GM19324 (cell line): Measurements from ENCODE around the gene CELSR3.

Experiments used
- ATAC-seq: cut with Tn5 transposase; IDR thresholded peaks from one replicate; pipeline ENCODE4 v1.9.1; 2021; ENCODE audit warnings: mild to moderate bottlenecking, moderate library complexity; ENCODE audit not compliant: unreplicated experiment, low FRiP score

Gene CELSR3, protein sequence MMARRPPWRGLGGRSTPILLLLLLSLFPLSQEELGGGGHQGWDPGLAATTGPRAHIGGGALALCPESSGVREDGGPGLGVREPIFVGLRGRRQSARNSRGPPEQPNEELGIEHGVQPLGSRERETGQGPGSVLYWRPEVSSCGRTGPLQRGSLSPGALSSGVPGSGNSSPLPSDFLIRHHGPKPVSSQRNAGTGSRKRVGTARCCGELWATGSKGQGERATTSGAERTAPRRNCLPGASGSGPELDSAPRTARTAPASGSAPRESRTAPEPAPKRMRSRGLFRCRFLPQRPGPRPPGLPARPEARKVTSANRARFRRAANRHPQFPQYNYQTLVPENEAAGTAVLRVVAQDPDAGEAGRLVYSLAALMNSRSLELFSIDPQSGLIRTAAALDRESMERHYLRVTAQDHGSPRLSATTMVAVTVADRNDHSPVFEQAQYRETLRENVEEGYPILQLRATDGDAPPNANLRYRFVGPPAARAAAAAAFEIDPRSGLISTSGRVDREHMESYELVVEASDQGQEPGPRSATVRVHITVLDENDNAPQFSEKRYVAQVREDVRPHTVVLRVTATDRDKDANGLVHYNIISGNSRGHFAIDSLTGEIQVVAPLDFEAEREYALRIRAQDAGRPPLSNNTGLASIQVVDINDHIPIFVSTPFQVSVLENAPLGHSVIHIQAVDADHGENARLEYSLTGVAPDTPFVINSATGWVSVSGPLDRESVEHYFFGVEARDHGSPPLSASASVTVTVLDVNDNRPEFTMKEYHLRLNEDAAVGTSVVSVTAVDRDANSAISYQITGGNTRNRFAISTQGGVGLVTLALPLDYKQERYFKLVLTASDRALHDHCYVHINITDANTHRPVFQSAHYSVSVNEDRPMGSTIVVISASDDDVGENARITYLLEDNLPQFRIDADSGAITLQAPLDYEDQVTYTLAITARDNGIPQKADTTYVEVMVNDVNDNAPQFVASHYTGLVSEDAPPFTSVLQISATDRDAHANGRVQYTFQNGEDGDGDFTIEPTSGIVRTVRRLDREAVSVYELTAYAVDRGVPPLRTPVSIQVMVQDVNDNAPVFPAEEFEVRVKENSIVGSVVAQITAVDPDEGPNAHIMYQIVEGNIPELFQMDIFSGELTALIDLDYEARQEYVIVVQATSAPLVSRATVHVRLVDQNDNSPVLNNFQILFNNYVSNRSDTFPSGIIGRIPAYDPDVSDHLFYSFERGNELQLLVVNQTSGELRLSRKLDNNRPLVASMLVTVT (N-terminal part only)

GRCh38 chr3:48662753-48663488 lies at the start of gene CELSR3:
Gene CELSR3, minus strand, starts transcription at chr3:48662886. Its CDS starts 252 bp downstream, at chr3:48662634.
- no peak for ATAC-seq

DNA sequence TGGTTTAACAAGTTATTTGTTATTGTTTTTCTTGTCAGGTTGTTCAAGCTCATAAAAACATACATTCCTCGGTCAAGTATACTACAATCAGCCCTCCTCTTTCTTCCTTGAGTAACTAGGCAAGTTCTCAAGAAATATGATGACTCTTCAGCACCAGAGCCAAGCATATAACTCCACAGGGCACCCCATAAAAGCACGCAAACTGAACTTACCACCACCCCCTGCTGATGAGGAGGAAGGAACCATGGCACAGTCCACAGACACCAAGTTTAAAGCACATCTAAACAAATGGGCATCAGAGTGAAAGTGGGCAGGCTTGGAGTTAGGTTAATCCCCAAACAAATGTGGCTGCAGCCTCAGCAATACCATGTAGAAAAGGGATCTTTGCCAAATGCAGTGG lies 49.0 kb upstream of the CELSR3 start:
- no peak for ATAC-seq

DNA sequence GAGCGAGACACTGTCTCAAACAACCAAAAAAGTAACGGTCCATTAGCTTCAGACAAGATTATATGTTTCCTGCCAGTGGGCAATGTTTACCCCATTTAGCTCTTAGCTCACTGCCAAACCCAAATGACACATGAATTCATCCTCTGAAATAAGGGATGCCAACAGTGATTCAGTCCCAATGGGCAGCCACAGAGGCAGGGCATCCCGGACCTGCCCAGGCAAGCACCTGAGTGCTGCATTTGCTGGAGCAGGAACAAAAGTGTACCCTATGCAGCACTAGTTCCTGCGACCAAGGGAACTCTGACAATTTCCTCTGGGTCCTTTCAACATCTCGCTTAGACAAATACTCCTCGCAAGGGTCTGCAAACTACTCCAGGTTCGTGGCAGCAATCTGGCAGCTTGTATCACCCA lies 46.4 kb upstream of the CELSR3 start:
- no peak for ATAC-seq

GRCh38 chr3:48708481-48708889 lies 45.8 kb upstream of the CELSR3 start:
- no peak for ATAC-seq

DNA sequence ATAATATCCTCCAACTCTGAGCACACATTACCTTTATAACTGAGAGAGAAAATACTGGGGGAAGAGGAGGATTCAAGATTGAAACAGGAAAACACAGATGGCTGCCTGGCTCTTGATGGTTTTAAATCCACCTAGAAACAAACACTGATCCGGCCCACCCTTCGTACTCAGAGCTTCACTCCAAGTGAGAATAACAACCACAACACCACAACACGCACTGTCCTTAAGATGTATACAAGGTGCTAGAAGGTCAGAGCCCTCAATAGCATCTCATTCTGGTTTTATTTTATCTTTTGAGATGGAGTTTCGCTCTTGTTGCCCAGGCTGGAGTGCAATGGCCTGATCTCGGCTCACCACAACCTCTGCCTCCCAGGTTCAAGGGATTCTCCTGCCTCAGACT lies 44.5 kb upstream of the CELSR3 start:
- ATAC-seq = no peak

DNA sequence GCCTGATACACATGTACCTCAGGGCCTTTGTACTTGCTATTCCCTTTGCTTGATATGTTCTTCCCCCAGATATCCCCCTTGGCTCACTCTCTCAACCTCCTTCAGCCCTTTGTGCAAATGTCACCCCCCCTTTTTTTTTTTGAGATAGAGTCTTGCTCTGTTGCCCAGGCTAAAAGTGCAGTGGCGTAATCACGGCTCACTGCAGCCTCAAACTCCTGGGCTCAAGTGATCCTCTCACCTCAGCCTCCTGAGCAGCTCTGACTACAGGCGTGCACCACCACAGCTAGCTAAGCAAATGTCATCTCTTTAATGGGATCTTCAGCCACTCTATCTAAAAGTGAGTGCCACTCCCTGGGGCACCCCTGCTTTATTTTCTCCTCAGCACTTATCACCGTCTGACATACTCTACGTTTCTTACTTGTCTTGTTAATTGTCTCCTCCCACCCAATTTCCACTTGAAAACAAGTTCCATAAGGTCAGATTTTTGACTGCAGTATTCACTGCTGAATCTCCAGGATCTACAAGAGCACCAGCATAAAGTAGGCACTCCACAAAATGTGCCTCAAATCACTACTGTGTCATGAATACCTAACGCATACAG lies 39.7 kb upstream of the CELSR3 start:
- no peak for ATAC-seq

GRCh38 chr3:48700731-48701405 lies 38.2 kb upstream of the CELSR3 start:
- no peak for ATAC-seq

DNA sequence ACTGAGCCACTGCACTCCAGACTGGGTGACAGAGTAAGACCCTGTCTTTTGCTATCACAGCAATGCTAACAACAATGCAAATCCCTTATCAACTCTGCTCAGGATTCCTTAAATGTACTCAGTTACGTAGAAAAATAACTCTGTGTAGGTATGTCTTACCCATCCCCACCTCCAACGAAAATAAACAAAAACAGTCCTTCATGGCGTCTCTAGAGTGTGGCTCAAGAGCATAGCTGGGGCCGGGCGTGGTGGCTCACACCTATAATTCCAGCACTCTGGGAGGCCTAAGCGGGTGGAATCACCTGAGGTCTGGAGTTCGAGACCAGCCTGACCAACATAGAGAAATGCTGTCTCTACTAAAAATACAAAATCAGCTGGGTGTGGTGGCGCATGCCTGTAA lies 36.2 kb upstream of the CELSR3 start:
- ATAC-seq = no peak

GRCh38 chr3:48697952-48698351 lies 35.3 kb upstream of the CELSR3 start:
- no peak for ATAC-seq

DNA sequence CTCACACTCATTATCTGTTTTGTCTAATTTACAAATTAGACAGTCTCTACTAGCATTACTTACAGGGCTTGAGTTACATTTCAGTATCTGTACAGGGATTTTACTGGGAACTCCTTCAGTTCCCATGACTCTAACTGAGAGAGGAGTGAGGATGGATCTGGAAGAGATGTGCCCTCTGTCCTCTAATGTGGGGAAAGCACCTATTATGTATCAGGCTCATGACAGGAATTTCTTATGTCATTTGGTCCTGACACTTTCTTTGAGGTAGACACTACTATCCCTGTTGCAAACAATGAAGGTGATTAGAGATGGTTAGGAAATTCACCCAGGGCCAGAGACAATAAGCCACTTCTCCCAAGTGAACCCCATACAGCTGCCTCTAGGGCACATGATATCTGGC lies 33.9 kb upstream of the CELSR3 start:
- no peak for ATAC-seq

DNA sequence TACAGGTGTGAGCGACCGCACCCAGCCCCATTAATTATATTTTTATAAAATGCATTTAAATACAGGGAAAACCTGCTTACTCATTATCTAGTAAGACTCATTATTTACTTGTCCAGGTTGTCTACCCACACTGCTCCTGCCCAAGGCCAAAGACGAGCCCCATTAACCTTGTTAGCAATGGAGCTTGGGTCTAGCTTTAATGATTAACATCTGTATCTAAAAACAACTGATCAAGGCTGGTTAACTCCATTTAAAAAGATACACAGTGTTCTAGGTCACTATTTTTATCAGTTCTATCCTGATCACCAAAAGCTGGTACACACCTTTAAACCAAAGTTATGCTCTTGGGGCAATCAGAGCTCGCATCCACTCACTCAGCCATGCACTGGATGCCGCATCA lies 33.5 kb upstream of the CELSR3 start:
- ATAC-seq = no peak

DNA sequence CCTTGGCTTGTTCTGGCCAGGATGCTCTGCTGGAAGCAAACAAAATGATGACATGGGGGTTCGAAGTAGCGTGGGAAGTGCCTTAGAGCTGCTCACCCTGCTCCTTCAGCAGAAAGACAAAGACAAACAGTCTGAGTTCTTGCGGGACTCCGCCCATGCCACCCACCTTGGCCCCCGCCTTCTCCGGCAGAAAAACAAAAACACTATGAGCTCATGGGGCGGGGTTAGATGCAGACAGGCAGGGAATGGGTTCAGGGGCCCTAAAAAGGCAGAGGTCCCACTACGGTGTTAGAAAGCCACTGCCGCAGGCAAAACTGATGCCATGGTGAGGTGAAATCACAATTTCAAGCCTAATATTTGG lies 32.7 kb upstream of the CELSR3 start:
- ATAC-seq = no peak

GRCh38 chr3:48694610-48695392 lies 32.1 kb upstream of the CELSR3 start:
- no peak for ATAC-seq

GRCh38 chr3:48693826-48694225 lies 31.1 kb upstream of the CELSR3 start:
- ATAC-seq = no peak

- no peak for ATAC-seq
Observed at GRCh38 chr3:48692551-48692950, 29.9 kb upstream of the CELSR3 start.

DNA sequence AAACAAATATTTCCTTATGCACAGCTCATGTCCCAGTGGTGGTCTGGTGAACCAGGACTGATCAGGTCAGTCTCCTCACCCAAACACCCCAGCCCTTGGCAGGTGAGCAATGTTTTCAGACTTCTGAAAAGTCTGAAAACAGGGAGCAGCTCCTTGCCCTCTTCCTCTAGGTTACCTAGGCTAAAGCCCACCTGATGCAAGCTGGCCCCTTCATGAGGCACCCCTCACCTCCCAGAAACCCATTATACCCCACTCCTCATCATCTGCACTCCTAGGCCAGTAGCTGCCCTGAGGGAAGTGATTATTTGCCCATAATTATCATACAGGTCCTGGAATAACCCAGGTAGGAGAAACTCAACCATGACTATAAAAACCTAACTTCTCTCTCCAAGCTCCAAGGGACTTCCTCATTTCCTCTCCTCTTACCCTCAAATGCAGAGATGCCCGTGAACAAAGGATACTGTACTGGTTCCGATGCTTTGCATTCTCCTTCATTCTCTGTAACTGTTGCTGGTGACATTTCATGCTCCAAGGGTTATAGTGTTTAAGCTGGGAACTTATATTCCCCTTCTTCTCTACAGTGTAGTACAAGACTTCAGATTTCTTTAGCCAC lies 28.3 kb upstream of the CELSR3 start:
- no peak for ATAC-seq

DNA sequence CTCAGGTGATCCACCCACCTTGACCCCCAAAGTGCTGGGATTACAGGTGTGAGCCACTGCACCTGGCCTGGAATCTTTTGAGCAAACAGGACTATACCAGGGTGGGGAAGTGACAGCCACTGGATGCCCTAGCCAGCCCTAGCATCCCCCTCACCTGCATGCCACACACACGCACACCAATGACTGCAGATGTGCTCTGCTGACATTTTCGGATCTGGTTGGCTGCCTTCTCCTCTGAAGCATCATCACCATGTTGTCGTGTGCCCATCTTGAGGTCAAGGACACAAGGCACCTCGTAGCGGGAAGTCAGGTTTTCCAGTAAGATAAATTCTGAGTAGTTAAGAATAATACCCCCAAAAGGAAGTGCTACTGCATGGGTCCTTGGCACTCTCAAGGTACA lies 26.7 kb upstream of the CELSR3 start:
- ATAC-seq = no peak

- ATAC-seq = no peak
Observed at GRCh38 chr3:48688737-48689075, 26.0 kb upstream of the CELSR3 start.
